ENCODE results near the gene SHKBP1.

- no peak for TF ChIP-seq CTCF (conservative IDR thresholded peaks at IDR 0.05; ENCODE audit: low read depth, low read length)
- no peak for TF ChIP-seq EZH2 (IDR thresholded peaks at IDR 0.05; ENCODE audit: borderline replicate concordance, low read depth, low read length, poor library complexity, severe bottlenecking)
Observed at GRCh38 chr19:40590464-40591265, 14.0 kb downstream of the SHKBP1 start.
